Progenitor cell of endocrine pancreas (in vitro differentiated cells): ENCODE measurements around the gene STX8. TPM values are rescaled to one million over a fixed set of nuclear protein-coding genes. Genes with fewer than 3 reads are reported as not detected.

Experiments
- DNase-seq: peaks from one replicate; pipeline ENCODE4 v3.0.0; 2021; ENCODE audit warnings: low spot score; ENCODE audit not compliant: unreplicated experiment
- H3K27ac Mint-ChIP-seq: 2 replicates; pipeline ENCODE4 v1.8.0; 2021; ENCODE audit warnings: mild to moderate bottlenecking, moderate library complexity, mixed read lengths
- H3K27me3 Mint-ChIP-seq: 2 replicates; pipeline ENCODE4 v1.8.0; 2021; ENCODE audit warnings: mixed read lengths
- H3K36me3 Mint-ChIP-seq: 2 replicates; pipeline ENCODE4 v1.8.0; 2022; ENCODE audit warnings: mixed read lengths; ENCODE audit not compliant: insufficient read depth
- H3K4me1 Mint-ChIP-seq: 2 replicates; pipeline ENCODE4 v1.8.0; 2021; ENCODE audit warnings: low read depth, mixed read lengths
- H3K4me3 Mint-ChIP-seq: 2 replicates; pipeline ENCODE4 v1.8.0; 2021; ENCODE audit warnings: low read depth, mild to moderate bottlenecking, moderate library complexity, mixed read lengths
- H3K9me3 Mint-ChIP-seq: 2 replicates; pipeline ENCODE4 v1.8.0; 2021; ENCODE audit warnings: low read depth, mixed read lengths
- total RNA-seq: library from RNA; stranded (reverse); gene quantifications from 2 replicates; pipeline ENCODE4 v1.2.1, GENCODE V29; 2021
- TF ChIP-seq, protein P1 (sequence below): fragments of 200-600 bp; sonication (generic); IDR thresholded peaks from one replicate; pipeline ENCODE4 v1.5.0; 2021; ENCODE audit warnings: antibody characterized with exemption, mild to moderate bottlenecking; ENCODE audit not compliant: unreplicated experiment

The STX8 gene
- total RNA-seq, 1 donor from 2014 or later, result 63.4 TPM

DNA sequence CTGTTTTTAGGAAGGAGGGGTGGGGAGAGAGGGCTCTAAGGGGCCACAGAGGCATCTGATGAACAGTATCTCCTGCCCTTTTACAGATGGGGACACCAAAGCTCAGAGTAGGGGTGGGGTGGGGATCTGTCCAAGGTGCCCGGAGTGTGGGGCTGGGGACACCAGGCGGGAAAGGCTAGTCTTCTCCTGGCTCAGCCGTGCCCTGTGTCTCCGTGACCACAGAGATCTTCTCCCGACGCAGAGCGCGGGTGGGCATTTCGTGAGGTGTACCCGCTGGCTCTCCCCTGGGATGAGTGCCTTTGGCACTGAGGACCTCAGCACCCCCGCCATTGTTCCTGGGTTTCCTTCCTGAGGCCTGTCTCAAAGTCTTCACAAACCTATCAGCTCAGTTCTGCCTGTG is 344.8 kb downstream of the STX8 start:
- Mint-ChIP-seq H3K4me3 (no peak overlapping the region), H3K27ac (no peak overlapping the region), H3K36me3 (no peaks in the 10 kb centered on the region), H3K9me3 (no peaks in the 10 kb centered on the region), H3K4me1 (no peaks in the 10 kb centered on the region), H3K27me3 (peaks cover 9% of the 10 kb centered on the region)
- TF ChIP-seq, protein P1, sequence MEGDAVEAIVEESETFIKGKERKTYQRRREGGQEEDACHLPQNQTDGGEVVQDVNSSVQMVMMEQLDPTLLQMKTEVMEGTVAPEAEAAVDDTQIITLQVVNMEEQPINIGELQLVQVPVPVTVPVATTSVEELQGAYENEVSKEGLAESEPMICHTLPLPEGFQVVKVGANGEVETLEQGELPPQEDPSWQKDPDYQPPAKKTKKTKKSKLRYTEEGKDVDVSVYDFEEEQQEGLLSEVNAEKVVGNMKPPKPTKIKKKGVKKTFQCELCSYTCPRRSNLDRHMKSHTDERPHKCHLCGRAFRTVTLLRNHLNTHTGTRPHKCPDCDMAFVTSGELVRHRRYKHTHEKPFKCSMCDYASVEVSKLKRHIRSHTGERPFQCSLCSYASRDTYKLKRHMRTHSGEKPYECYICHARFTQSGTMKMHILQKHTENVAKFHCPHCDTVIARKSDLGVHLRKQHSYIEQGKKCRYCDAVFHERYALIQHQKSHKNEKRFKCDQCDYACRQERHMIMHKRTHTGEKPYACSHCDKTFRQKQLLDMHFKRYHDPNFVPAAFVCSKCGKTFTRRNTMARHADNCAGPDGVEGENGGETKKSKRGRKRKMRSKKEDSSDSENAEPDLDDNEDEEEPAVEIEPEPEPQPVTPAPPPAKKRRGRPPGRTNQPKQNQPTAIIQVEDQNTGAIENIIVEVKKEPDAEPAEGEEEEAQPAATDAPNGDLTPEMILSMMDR, result no peak
- DNase-seq, result no peak

DNA sequence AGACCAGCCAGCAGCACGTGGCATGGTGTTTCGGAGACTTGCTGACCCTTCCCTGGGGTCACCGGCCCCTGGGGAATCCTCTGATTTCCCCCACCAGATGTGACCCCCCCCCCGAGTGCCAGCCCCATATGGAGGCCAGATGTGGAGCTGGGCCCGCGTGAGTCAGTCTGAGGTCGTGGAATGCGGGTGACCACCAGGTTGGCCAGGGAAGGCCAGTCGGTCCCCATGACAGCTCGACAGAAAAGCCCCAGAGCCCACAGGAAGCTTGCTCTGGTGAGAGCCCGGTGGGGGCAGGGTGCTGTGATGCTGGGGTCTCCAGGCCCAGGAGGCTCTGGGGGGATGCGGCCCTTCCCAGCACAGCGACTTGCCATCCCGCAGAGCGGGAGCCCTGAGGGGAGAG is 345.3 kb downstream of the STX8 start:
- peaks cover 9% of the 10 kb centered on the region for H3K27me3 Mint-ChIP-seq
- H3K9me3 Mint-ChIP-seq, result no peaks in the 10 kb centered on the region
- H3K4me1 Mint-ChIP-seq, result no peaks in the 10 kb centered on the region
- DNase-seq, result no peak
- TF ChIP-seq, protein P1, result no peak
- H3K36me3 Mint-ChIP-seq, result no peaks in the 10 kb centered on the region
- H3K4me3 Mint-ChIP-seq, result no peak overlapping the region
- no peak overlapping the region for H3K27ac Mint-ChIP-seq

DNA sequence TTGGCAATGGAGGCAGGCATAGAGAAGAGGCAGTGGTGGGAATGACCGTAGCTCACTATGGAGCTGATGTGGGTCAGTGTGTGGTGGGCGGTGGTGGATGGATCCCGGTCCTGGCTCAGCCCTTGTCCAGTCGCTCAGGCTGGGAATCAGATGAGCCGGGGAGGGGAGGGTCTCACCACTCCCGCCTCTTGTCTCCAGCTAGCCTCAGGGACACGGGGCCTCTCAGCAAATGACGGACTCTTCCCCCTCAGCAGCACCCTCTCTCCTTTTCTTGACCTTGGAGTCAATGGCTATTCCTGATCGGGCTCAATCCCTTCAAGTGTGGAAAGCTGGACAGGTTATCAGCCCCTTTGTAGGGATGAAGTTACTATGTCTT is 345.8 kb downstream of the STX8 start:
- Mint-ChIP-seq H3K9me3 (no peaks in the 10 kb centered on the region), H3K36me3 (no peaks in the 10 kb centered on the region), H3K27me3 (peaks cover 11% of the 10 kb centered on the region), H3K4me3 (no peak overlapping the region), H3K4me1 (no peaks in the 10 kb centered on the region), H3K27ac (no peak overlapping the region)
- no peak for DNase-seq
- TF ChIP-seq, protein P1, result no peak

DNA sequence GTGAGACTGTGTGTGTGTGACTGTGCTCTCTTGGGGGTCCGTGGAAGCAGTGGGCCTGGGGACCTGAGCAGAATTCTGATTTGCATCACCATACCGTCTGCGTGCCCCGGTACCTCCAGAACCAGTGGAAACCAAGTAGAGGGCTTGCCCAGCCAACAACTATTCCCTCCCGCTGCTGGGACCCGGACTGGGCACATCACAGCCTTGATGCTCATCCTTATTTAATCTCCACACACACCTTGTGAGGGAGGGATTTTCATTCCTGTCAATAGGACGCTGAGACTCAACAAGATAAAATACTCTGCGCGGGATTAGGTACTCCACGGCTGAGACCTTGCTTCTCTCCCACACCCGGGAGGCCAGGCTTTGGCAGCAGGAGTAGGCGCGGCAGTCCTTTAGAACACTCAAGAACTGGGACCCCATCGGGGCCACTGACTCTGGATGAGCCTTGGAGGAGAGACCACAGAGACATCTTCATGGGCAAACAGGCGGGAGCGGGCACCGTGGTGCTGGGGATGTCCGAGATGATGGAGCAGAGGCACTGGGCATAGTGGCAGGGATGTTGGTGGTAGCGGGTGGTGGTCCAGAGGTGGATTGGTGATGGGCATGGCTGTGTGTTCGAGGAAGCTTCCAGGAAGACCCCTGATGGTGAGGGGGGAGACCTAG is 346.3 kb downstream of the STX8 start:
- Mint-ChIP-seq H3K9me3 (no peaks in the 10 kb centered on the region), H3K4me1 (no peaks in the 10 kb centered on the region), H3K36me3 (no peaks in the 10 kb centered on the region), H3K27me3 (peaks cover 16% of the 10 kb centered on the region), H3K27ac (no peak overlapping the region), H3K4me3 (no peak overlapping the region)
- TF ChIP-seq, protein P1, result no peak
- no peak for DNase-seq

DNA sequence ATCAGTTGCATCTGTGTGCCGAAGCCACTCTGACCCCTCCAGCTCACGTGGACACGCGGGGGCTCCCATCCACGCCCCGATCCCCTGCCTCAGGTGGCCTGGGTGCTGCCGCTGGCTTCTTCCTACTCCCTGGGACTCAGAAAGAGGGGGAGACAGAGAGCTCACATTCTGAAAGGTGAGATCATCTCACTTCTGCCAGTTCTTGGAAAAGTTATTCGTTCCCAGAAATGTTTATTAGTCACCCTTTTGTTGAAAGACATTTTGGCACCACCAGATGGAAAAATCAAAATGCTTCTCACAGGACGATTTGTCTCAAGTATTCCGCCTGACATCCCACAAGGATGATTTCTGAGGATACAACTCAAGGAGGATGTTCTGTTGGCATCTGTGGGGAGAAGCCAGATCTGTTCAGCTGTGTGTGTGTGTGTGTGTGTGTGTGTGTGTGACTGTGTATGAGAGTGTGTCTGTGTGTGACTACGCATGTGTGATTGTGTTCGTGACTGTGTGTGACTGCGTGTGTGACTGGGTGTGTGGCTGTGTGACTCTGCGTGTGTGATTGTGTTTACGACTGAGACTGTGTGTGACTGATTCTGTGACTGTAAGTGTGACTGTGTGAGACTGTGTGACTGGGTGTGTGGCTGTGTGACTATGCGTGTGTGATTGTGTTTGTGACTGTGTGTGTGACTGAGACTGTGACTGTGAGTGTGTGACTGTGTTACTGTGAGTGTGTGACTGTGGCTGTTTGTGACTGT is 347.0 kb downstream of the STX8 start:
- no peak overlapping the region for H3K27ac Mint-ChIP-seq
- TF ChIP-seq, protein P1, result no peak
- H3K27me3 Mint-ChIP-seq, result peaks cover 22% of the 10 kb centered on the region
- no peaks in the 10 kb centered on the region for H3K4me1 Mint-ChIP-seq
- H3K4me3 Mint-ChIP-seq, result no peak overlapping the region
- no peak for DNase-seq
- no peaks in the 10 kb centered on the region for H3K36me3 Mint-ChIP-seq
- H3K9me3 Mint-ChIP-seq, result no peaks in the 10 kb centered on the region
